Smooth muscle cell (in vitro differentiated cells): ENCODE data around the gene SPSB1. TPM values are rescaled to one million over a fixed set of nuclear protein-coding genes. Genes with fewer than 3 reads are reported as not detected.
A peak's percentile ranks its signal among the peaks of the same experiment; 100 is the strongest.

Experiments used
- DNase-seq: peaks from one replicate; lab custom pipeline; 2025; ENCODE audit not compliant: unreplicated experiment; lab: John Stamatoyannopoulos, UW
- H2AFZ ChIP-seq: fragments of 200-600 bp; sonication (generic); 2 replicates; pipeline ENCODE4 v1.6.0; 2016; ENCODE audit warnings: antibody characterized with exemption, low read depth, mild to moderate bottlenecking
- H3F3A ChIP-seq: fragments of 200-600 bp; sonication (generic); 2 replicates; pipeline ENCODE4 v1.6.0; 2017; ENCODE audit warnings: antibody characterized with exemption, low read depth
- H3K27ac ChIP-seq: fragments of 200-600 bp; sonication (generic); 2 replicates; pipeline ENCODE4 v1.5.1; 2016; ENCODE audit warnings: low read depth, mild to moderate bottlenecking
- H3K27me3 ChIP-seq: fragments of 200-600 bp; sonication (generic); 2 replicates; pipeline ENCODE4 v1.6.1; 2016; ENCODE audit warnings: low read depth, mild to moderate bottlenecking
- H3K36me3 ChIP-seq: fragments of 200-600 bp; sonication (generic); 2 replicates; pipeline ENCODE4 v1.5.1; 2016; ENCODE audit warnings: low read depth
- H3K4me1 ChIP-seq: fragments of 200-600 bp; sonication (generic); 2 replicates; pipeline ENCODE4 v1.5.1; 2016; ENCODE audit warnings: low read depth
- H3K4me2 ChIP-seq: fragments of 200-600 bp; sonication (generic); 2 replicates; pipeline ENCODE4 v1.6.0; 2016; ENCODE audit warnings: mild to moderate bottlenecking
- H3K4me3 ChIP-seq: fragments of 200-600 bp; sonication (generic); 2 replicates; pipeline ENCODE4 v1.5.1; 2016; ENCODE audit warnings: mild to moderate bottlenecking
- H3K79me2 ChIP-seq: fragments of 200-600 bp; sonication (generic); 2 replicates; pipeline ENCODE4 v1.6.0; 2016; ENCODE audit warnings: low read depth, mild to moderate bottlenecking
- H3K9ac ChIP-seq: fragments of 200-600 bp; sonication (generic); 2 replicates; pipeline ENCODE4 v1.6.0; 2016; ENCODE audit warnings: low read depth
- H3K9me3 ChIP-seq: fragments of 200-600 bp; sonication (generic); replicated peaks from 2 replicates; pipeline ENCODE4 v1.5.1; 2016; ENCODE audit warnings: low read depth
- H4K20me1 ChIP-seq: fragments of 200-600 bp; sonication (generic); 2 replicates; pipeline ENCODE4 v1.6.0; 2016; ENCODE audit warnings: low read depth
- WGBS: methylation state at CpG from one replicate; pipeline ENCODE4 v1.1.7; 2016; ENCODE audit warnings: low lambda C conversion rate; 5-methylcytosine and 5-hydroxymethylcytosine counted together
- polyA plus RNA-seq: library from polyadenylated mRNA; unstranded; fragments of >200 nt; fragmentation: Nextera tagmentation; extraction: Ambion mirVana; gene quantifications from 2 replicates; pipeline ENCODE4 v1.2.1, GENCODE V29; 2016
- total RNA-seq: library from RNA; depleted of rRNA; stranded (reverse); fragments of >200 nt; gene quantifications from 2 replicates; pipeline ENCODE4 v1.2.3, GENCODE V29; 2014
- TF ChIP-seq, protein P1 (sequence below): fragments of 200-600 bp; sonication (generic); IDR thresholded peaks from 2 replicates; pipeline ENCODE4 v1.5.1; 2017; ENCODE audit warnings: borderline replicate concordance, mild to moderate bottlenecking, antibody characterized with exemption; ENCODE audit not compliant: insufficient read depth, poor library complexity, severe bottlenecking

SPSB1 gene
- total and polyA plus RNA-seq, 2 experiments from 2014 or later: 27.6 to 37.0 TPM

DNA sequence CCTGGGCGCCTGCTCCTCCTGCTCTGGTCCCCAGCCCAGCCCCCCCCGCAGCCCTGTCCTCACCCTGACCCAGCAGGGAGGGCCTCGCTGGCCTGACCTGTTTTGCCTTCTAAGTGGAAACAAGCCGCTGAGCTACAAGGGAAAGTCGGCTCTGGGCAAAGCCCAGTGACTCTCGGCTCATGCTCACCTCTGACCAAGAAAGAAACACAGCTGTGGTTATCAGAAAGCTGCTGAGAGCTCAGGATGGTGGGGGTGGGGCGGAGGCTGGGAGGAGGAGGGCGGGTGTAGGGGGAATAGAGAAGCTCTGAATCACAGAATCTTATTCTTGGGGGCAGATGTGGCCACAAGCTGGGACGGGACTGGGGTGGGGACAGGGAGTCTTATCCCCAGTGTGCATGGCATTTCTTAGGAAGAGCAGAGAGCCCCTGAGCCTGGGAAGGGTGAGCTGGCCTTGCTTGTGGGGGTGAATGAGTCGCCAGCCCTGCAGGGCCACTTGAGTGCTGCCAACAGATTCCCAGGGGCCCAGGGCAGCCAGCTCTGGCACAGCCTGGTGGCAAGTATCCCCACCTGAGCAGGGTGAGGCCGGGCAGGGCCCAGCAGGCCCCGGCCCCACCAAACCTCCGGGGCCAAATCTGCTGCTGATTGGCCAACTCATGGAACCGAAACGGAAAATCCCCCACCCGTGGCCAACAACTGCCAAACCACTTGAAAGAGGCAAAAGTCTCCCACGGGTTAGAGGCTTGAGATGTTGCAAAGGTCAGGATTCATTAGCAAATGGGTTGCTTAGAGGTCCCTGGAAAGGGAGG, 120.6 kb downstream of the SPSB1 start:
- H3K79me2 ChIP-seq: no peaks in the 10 kb centered on the region
- peaks cover 36% of the 10 kb centered on the region for H3F3A ChIP-seq
- peak overlapping the region; percentile 89 for H3K27ac ChIP-seq
- no peak overlapping the region for H2AFZ ChIP-seq
- H4K20me1 ChIP-seq: no peaks in the 10 kb centered on the region
- TF ChIP-seq, protein P1, sequence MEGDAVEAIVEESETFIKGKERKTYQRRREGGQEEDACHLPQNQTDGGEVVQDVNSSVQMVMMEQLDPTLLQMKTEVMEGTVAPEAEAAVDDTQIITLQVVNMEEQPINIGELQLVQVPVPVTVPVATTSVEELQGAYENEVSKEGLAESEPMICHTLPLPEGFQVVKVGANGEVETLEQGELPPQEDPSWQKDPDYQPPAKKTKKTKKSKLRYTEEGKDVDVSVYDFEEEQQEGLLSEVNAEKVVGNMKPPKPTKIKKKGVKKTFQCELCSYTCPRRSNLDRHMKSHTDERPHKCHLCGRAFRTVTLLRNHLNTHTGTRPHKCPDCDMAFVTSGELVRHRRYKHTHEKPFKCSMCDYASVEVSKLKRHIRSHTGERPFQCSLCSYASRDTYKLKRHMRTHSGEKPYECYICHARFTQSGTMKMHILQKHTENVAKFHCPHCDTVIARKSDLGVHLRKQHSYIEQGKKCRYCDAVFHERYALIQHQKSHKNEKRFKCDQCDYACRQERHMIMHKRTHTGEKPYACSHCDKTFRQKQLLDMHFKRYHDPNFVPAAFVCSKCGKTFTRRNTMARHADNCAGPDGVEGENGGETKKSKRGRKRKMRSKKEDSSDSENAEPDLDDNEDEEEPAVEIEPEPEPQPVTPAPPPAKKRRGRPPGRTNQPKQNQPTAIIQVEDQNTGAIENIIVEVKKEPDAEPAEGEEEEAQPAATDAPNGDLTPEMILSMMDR: no peak
- DNase-seq: peak; percentile 38
- H3K9me3 ChIP-seq: no peaks in the 10 kb centered on the region
- H3K4me3 ChIP-seq: no peak overlapping the region
- no peaks in the 10 kb centered on the region for H3K36me3 ChIP-seq
- peak overlapping the region; percentile 9 for H3K9ac ChIP-seq
- WGBS: 18% methylated on average over 16 of the region's 17 CpGs
- H3K27me3 ChIP-seq: no peaks in the 10 kb centered on the region
- peaks cover 15% of the 10 kb centered on the region for H3K4me1 ChIP-seq
- H3K4me2 ChIP-seq: peak overlapping the region; percentile 76

DNA sequence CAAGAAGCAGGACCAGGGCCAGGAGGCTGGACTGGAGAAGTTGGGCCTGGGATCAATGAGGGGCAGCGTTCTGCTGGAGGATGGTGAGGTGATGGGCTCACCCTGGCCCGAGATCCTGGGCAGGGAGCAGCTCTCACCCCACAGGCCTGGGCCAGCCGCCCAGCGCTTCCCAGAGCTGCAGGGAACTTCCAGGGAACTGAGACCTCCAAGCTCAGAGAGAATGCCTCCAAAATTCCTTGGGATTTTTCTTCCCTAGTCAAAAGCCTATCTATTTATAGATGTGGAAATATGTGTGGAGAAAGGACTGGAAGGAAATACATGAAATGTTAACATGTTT, 121.2 kb downstream of the SPSB1 start:
- Histone ChIP-seq H3K79me2 (no peaks in the 10 kb centered on the region), H3K27me3 (no peaks in the 10 kb centered on the region), H3K4me2 (peak overlapping the region; percentile 76), H3K4me3 (no peak overlapping the region), H2AFZ (no peak overlapping the region), H3K36me3 (no peaks in the 10 kb centered on the region), H3K4me1 (peaks cover 15% of the 10 kb centered on the region), H3F3A (peaks cover 36% of the 10 kb centered on the region), H3K9ac (peak overlapping the region; percentile 9), H4K20me1 (no peaks in the 10 kb centered on the region), H3K9me3 (no peaks in the 10 kb centered on the region), H3K27ac (peak overlapping the region; percentile 89)
- TF ChIP-seq, protein P1: no peak
- DNase-seq: no peak
- WGBS: 22% methylated on average over 4 of the region's 4 CpGs

DNA sequence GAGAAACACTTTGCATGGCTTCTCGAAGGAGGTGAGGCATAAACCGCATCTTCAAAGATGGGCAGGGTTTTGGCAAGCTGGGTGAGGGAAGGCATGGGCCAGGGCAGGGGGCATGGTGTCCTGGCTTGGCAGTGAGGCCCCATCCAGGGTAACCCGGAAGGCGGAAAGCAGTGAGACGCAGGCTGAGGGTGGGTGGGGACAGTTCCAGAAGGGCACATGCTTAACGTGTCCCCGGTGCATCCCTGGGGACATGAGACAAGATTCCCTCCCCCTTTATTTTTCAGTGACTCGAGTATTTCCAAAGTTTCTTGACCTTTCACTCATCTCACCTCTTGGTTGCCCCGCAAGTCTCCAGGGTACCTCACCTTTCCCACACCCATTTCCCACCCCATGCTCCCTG, 123.8 kb downstream of the SPSB1 start:
- Histone ChIP-seq H3K36me3 (no peaks in the 10 kb centered on the region), H3K9me3 (no peaks in the 10 kb centered on the region), H3K4me1 (peaks cover 15% of the 10 kb centered on the region), H3K4me3 (no peak overlapping the region), H2AFZ (no peak overlapping the region), H3K4me2 (no peak overlapping the region), H4K20me1 (no peaks in the 10 kb centered on the region), H3F3A (peaks cover 30% of the 10 kb centered on the region), H3K9ac (no peak overlapping the region), H3K79me2 (no peaks in the 10 kb centered on the region), H3K27me3 (no peaks in the 10 kb centered on the region), H3K27ac (no peak overlapping the region)
- DNase-seq: no peak
- 98% methylated on average over 8 of the region's 9 CpGs for WGBS
- TF ChIP-seq, protein P1: no peak
